ENCODE data around the gene CHN2. TPM values are rescaled to one million over a fixed set of nuclear protein-coding genes. Genes with fewer than 3 reads are reported as not detected.

CHN2 gene
- total RNA-seq (2022; extraction: Qiagen RNA extraction), result 0.14 to 0.62 TPM (median 0.50 TPM) in 5 replicates

GRCh38 chr7:29194594-29195427, at the start of gene CHN2:
CHN2 (plus strand) TSS chr7:29194775.

GRCh38 chr7:29146057-29146706, 48.4 kb upstream of the CHN2 start, which contains the start of gene CPVL:
CPVL (minus strand) TSS chr7:29146537; CDS start chr7:29121061, 25,476 bp downstream.

Other genes with a start within 250 kb of the CHN2 start
- gene TRIL, start 236.4 kb upstream of the CHN2 start, total RNA-seq (2022; extraction: Qiagen RNA extraction), result not detected in 5 replicates
- gene CPVL, start 48.2 kb upstream of the CHN2 start, total RNA-seq (2022; extraction: Qiagen RNA extraction), result 0.18 to 0.39 TPM (median 0.23 TPM) in 4 of 5 replicates, not detected in the other

Measured in A549 treated with dexamethasone at 1 μM for 4 hours (cell line).